Activated CD8-positive, alpha-beta T cell treated with anti-CD3 and anti-CD28 coated beads for 36 hours (primary cell): ENCODE measurements around the gene FAF1. TPM values are rescaled to one million over a fixed set of nuclear protein-coding genes. Genes with fewer than 3 reads are reported as not detected.

Experiments used
- ATAC-seq: fragments of 200-7000 bp; cut with Tn5 transposase; one replicate; pipeline ENCODE4 v1.10.0; 2021; ENCODE audit warnings: mild to moderate bottlenecking, moderate library complexity
- CTCF ChIA-PET: fragments of 350-600 bp; sonication (Branson Sonifier 250); formaldehyde crosslinking; loops from one replicate; lab custom pipeline; 2021; ENCODE audit warnings: antibody characterized with exemption; lab: Charles Lee
- POLR2A ChIA-PET: fragments of 350-600 bp; sonication (Branson Sonifier 250); formaldehyde crosslinking; loops from one replicate; lab custom pipeline; 2021; ENCODE audit warnings: antibody characterized with exemption; lab: Charles Lee
- DNase-seq: peaks from one replicate; pipeline ENCODE4 v3.0.0-alpha.2; 2020
- H3K27ac Mint-ChIP-seq: one replicate; pipeline ENCODE4 v1.8.0; 2021; ENCODE audit warnings: mild to moderate bottlenecking, mixed read lengths
- H3K27me3 Mint-ChIP-seq: one replicate; pipeline ENCODE4 v1.8.0; 2021; ENCODE audit warnings: mixed read lengths
- H3K36me3 Mint-ChIP-seq: one replicate; pipeline ENCODE4 v1.8.0; 2021; ENCODE audit warnings: low read depth, mixed read lengths
- H3K4me1 Mint-ChIP-seq: one replicate; pipeline ENCODE4 v1.8.0; 2021; ENCODE audit warnings: low read depth, mixed read lengths
- H3K4me3 Mint-ChIP-seq: one replicate; pipeline ENCODE4 v1.8.0; 2021; ENCODE audit warnings: mild to moderate bottlenecking, moderate library complexity, mixed read lengths
- H3K9me3 Mint-ChIP-seq: one replicate; pipeline ENCODE4 v1.8.0; 2021; ENCODE audit warnings: mixed read lengths
- CTCF ChIP-seq: fragments of 200-600 bp; IDR thresholded peaks from one replicate; pipeline ENCODE4 v1.8.0; 2022; ENCODE audit warnings: antibody characterized with exemption, mild to moderate bottlenecking
- intact Hi-C: fragments of 100-400 bp; cut with micrococcal nuclease; formaldehyde crosslinking; loops from one replicate; pipeline ENCODE4 v1.10.0; 2022
- total RNA-seq, 2 experiments: library from RNA; stranded (reverse); gene quantifications; one replicate each; pipeline ENCODE4 v1.2.3, GENCODE V29; 2021

FAF1 gene
- total RNA-seq, 2 experiments from 2014 or later = 82.2 to 87.0 TPM

- no peak overlapping the region for H3K4me3 Mint-ChIP-seq
- peaks cover 11% of the 10 kb centered on the region for H3K36me3 Mint-ChIP-seq
- H3K9me3 Mint-ChIP-seq = no peaks in the 10 kb centered on the region
- ChIA-PET POLR2A (no interaction called here), CTCF (no interaction called here)
- no peak for ATAC-seq
- intact Hi-C loops = no loop called here
- H3K27ac Mint-ChIP-seq = no peak overlapping the region
- no peak for DNase-seq
- no peaks in the 10 kb centered on the region for H3K4me1 Mint-ChIP-seq
- no peak for TF ChIP-seq CTCF
- no peaks in the 10 kb centered on the region for H3K27me3 Mint-ChIP-seq
These were observed 314.9 kb downstream of the FAF1 start for GRCh38 chr1:50645139-50645538.

- Mint-ChIP-seq H3K4me3 (no peak overlapping the region), H3K9me3 (no peaks in the 10 kb centered on the region), H3K27ac (no peak overlapping the region), H3K27me3 (no peaks in the 10 kb centered on the region), H3K4me1 (no peaks in the 10 kb centered on the region), H3K36me3 (peaks cover 11% of the 10 kb centered on the region)
- intact Hi-C loops = no loop called here
- POLR2A ChIA-PET = interaction anchor here (0.6 kb wide), 1 partner anchor 931 kb away, joined by 3 read pairs; no protein-coding TSS in a partner anchor
- no peak for TF ChIP-seq CTCF
- DNase-seq (no peak), ATAC-seq (no peak)
- CTCF ChIA-PET = interaction anchor here (1.3 kb wide), 1 partner anchor 61 kb away, joined by 3 read pairs; no protein-coding TSS in a partner anchor
These were observed 315.5 kb downstream of the FAF1 start for GRCh38 chr1:50644447-50645105.

GRCh38 chr1:50637460-50637859 is 322.6 kb downstream of the FAF1 start:
- H3K36me3 Mint-ChIP-seq = peaks cover 2% of the 10 kb centered on the region
- H3K9me3 Mint-ChIP-seq = no peaks in the 10 kb centered on the region
- ATAC-seq (no peak), DNase-seq (no peak)
- ChIA-PET CTCF (no interaction called here), POLR2A (no interaction called here)
- no peaks in the 10 kb centered on the region for H3K4me1 Mint-ChIP-seq
- TF ChIP-seq CTCF = no peak
- intact Hi-C loops = no loop called here
- no peak overlapping the region for H3K27ac Mint-ChIP-seq
- H3K4me3 Mint-ChIP-seq = no peak overlapping the region
- H3K27me3 Mint-ChIP-seq = no peaks in the 10 kb centered on the region

- Mint-ChIP-seq H3K36me3 (peaks cover 2% of the 10 kb centered on the region), H3K27me3 (no peaks in the 10 kb centered on the region), H3K4me3 (no peak overlapping the region), H3K9me3 (no peaks in the 10 kb centered on the region), H3K4me1 (no peaks in the 10 kb centered on the region), H3K27ac (no peak overlapping the region)
- CTCF ChIA-PET = no interaction called here
- no peak for DNase-seq
- POLR2A ChIA-PET = interaction anchor here (0.6 kb wide), 1 partner anchor 89 kb away, joined by 3 read pairs; no protein-coding TSS in a partner anchor
- TF ChIP-seq CTCF = no peak
- no peak for ATAC-seq
- intact Hi-C loops = no loop called here
These were observed 325.8 kb downstream of the FAF1 start for GRCh38 chr1:50634251-50634650.

- TF ChIP-seq CTCF = no peak
- POLR2A ChIA-PET = interaction anchor here (0.6 kb wide), 1 partner anchor 89 kb away, joined by 3 read pairs; no protein-coding TSS in a partner anchor
- ATAC-seq (no peak), DNase-seq (no peak)
- no peak overlapping the region for H3K4me3 Mint-ChIP-seq
- peaks cover 2% of the 10 kb centered on the region for H3K36me3 Mint-ChIP-seq
- CTCF ChIA-PET = interaction anchor here (0.8 to 1.2 kb wide), 2 partner anchors 12 to 27 kb away, joined by 3 read pairs; no protein-coding TSS in a partner anchor
- H3K9me3 Mint-ChIP-seq = no peaks in the 10 kb centered on the region
- no peaks in the 10 kb centered on the region for H3K27me3 Mint-ChIP-seq
- no peaks in the 10 kb centered on the region for H3K4me1 Mint-ChIP-seq
- no peak overlapping the region for H3K27ac Mint-ChIP-seq
- intact Hi-C loops = no loop called here
These were observed 326.6 kb downstream of the FAF1 start for GRCh38 chr1:50633465-50633864.
